ENCODE data around the gene CFAP161.

CFAP161 gene

GRCh38 chr15:81160312-81161159 is 26.5 kb downstream of the CFAP161 start:
- no peak for DNase-seq

GRCh38 chr15:81161160-81161673 is 27.1 kb downstream of the CFAP161 start:
- no peak for DNase-seq

- DNase-seq = no peak
Measured at GRCh38 chr15:81161851-81162250, 27.8 kb downstream of the CFAP161 start.

GRCh38 chr15:81163961-81164800 is 30.1 kb downstream of the CFAP161 start:
- DNase-seq = no peak

- no peak for DNase-seq
Measured at GRCh38 chr15:81165535-81165934, 31.5 kb downstream of the CFAP161 start.

GRCh38 chr15:81166636-81167305 is 32.7 kb downstream of the CFAP161 start:
- no peak for DNase-seq

- DNase-seq = no peak
Measured at GRCh38 chr15:81168131-81168526, 34.1 kb downstream of the CFAP161 start.

- DNase-seq = no peak
Measured at GRCh38 chr15:81168644-81169043, 34.6 kb downstream of the CFAP161 start.

GRCh38 chr15:81170511-81170910 is 36.4 kb downstream of the CFAP161 start:
- no peak for DNase-seq

GRCh38 chr15:81171286-81171685 is 37.2 kb downstream of the CFAP161 start:
- no peak for DNase-seq

- DNase-seq = no peak
Measured at GRCh38 chr15:81174125-81174791, 40.2 kb downstream of the CFAP161 start.

- no peak for DNase-seq
Measured at GRCh38 chr15:81174792-81175327, 40.8 kb downstream of the CFAP161 start.

GRCh38 chr15:81175496-81175895 is 41.4 kb downstream of the CFAP161 start:
- DNase-seq = no peak

GRCh38 chr15:81176291-81176893 is 42.3 kb downstream of the CFAP161 start:
- no peak for DNase-seq

GRCh38 chr15:81178365-81178764 is 44.3 kb downstream of the CFAP161 start:
- no peak for DNase-seq

- DNase-seq = no peak
Measured at GRCh38 chr15:81181220-81181619, 47.1 kb downstream of the CFAP161 start.

GRCh38 chr15:81182031-81182755 is 48.1 kb downstream of the CFAP161 start:
- DNase-seq = no peak

- no peak for DNase-seq
Measured at GRCh38 chr15:81182756-81183438, 48.8 kb downstream of the CFAP161 start.

GRCh38 chr15:81183439-81183775 is 49.3 kb downstream of the CFAP161 start:
- no peak for DNase-seq

- no peak for DNase-seq
Measured at GRCh38 chr15:81184188-81184587, 50.1 kb downstream of the CFAP161 start.
